H1 (cell line): Measurements from ENCODE around the gene SLC23A1. TPM values are rescaled to one million over a fixed set of nuclear protein-coding genes. Genes with fewer than 3 reads are reported as not detected.

Experiments
- CTCF ChIA-PET: fragments of 300-600 bp; sonication (Branson Sonifier 250); formaldehyde crosslinking; loops from one replicate; lab custom pipeline; 2021; ENCODE audit not compliant: partially characterized antibody; lab: Charles Lee
- POLR2A ChIA-PET: fragments of 300-600 bp; sonication (Branson Sonifier 250); formaldehyde crosslinking; loops from one replicate; lab custom pipeline; 2021; ENCODE audit warnings: inconsistent platforms; ENCODE audit not compliant: partially characterized antibody; lab: Charles Lee
- DNase-seq, 2 experiments: peaks; one replicate each; pipeline versions ENCODE4 v3.0.0 to v3.0.0-alpha.2; 2010 to 2022; ENCODE audit warnings: low spot score in 2 of 2, low read depth in 1 of 2, mixed read lengths in 1 of 2
- FAIRE-seq: peaks from 2 replicates; lab custom pipeline; 2011; peaks lifted over from hg19 to GRCh38; lab: Jason Lieb, UNC
- H2AFZ ChIP-seq: 2 replicates; pipeline ENCODE4 v1.8.1; 2012; ENCODE audit warnings: low read length, inconsistent platforms
- H2AK5ac ChIP-seq: 2 replicates; pipeline ENCODE4 v1.6.1; 2013; ENCODE audit warnings: low read depth, low read length
- H2BK120ac ChIP-seq: replicated peaks from 2 replicates; pipeline ENCODE3; 2013; ENCODE audit warnings: low read depth, low read length, inconsistent platforms
- H2BK12ac ChIP-seq: 2 replicates; pipeline ENCODE4 v1.6.1; 2013; ENCODE audit warnings: low read depth, low read length
- H2BK15ac ChIP-seq: 2 replicates; pipeline ENCODE4 v1.6.1; 2013; ENCODE audit warnings: low read length
- H2BK20ac ChIP-seq: 2 replicates; pipeline ENCODE4 v1.6.1; 2013; ENCODE audit warnings: low read length
- H2BK5ac ChIP-seq: 2 replicates; pipeline ENCODE4 v1.6.1; 2013; ENCODE audit warnings: low read depth, low read length
- H3K14ac ChIP-seq: 2 replicates; pipeline ENCODE4 v1.6.1; 2013; ENCODE audit warnings: inconsistent platforms; ENCODE audit not compliant: insufficient read length
- H3K18ac ChIP-seq: 2 replicates; pipeline ENCODE4 v1.6.1; 2013; ENCODE audit warnings: low read length; ENCODE audit errors: extremely low read depth
- H3K23ac ChIP-seq: 2 replicates; pipeline ENCODE4 v1.6.1; 2013; ENCODE audit warnings: inconsistent platforms; ENCODE audit not compliant: insufficient read length
- H3K23me2 ChIP-seq: 2 replicates; pipeline ENCODE4 v1.6.1; 2013; ENCODE audit warnings: low read depth, low read length
- H3K27ac ChIP-seq: 2 replicates; pipeline ENCODE4 v1.6.1; 2011; ENCODE audit warnings: low read depth, low read length, inconsistent platforms
- H3K27me3 ChIP-seq, 4 experiments: replicated peaks in 1 of 4; 1 replicate in 1 of 4; 2 replicates in 3 of 4; pipeline versions ENCODE4 v1.6.1 to v1.8.1; 2011 to 2013; ENCODE audit warnings: low read length in 3 of 4, mild to moderate bottlenecking in 3 of 4, inconsistent platforms in 2 of 4, mixed read lengths in 2 of 4, moderate library complexity in 1 of 4; ENCODE audit not compliant: control insufficient read depth in 3 of 4, insufficient read depth in 3 of 4; ENCODE audit errors: extremely low read depth in 1 of 4
- H3K36me3 ChIP-seq, 4 experiments: 2 replicates each; pipeline versions ENCODE4 v1.6.1 to v1.8.1; 2011 to 2013; ENCODE audit warnings: mild to moderate bottlenecking in 4 of 4, low read length in 3 of 4, moderate library complexity in 2 of 4, control low read depth in 1 of 4, inconsistent platforms in 1 of 4; ENCODE audit not compliant: insufficient read depth in 4 of 4, control insufficient read depth in 2 of 4
- H3K4ac ChIP-seq: replicated peaks from 2 replicates; pipeline ENCODE3; 2013; ENCODE audit warnings: low read length, low read depth, mixed read lengths, inconsistent platforms; ENCODE audit not compliant: insufficient read length
- H3K4me1 ChIP-seq, 4 experiments: replicated peaks in 1 of 4; 1 replicate in 1 of 4; 2 replicates in 3 of 4; pipeline versions ENCODE4 v1.6.1 to v1.8.1; 2011 to 2013; ENCODE audit warnings: low read length in 3 of 4, inconsistent platforms in 2 of 4, mixed read lengths in 1 of 4; ENCODE audit not compliant: insufficient read depth in 4 of 4, control insufficient read depth in 3 of 4
- H3K4me2 ChIP-seq, 2 experiments: 2 replicates each; pipeline versions ENCODE4 v1.6.1 to v1.8.1; 2011 to 2013; ENCODE audit warnings: low read depth in 2 of 2, low read length in 2 of 2, control low read depth in 1 of 2, inconsistent platforms in 1 of 2, mild to moderate bottlenecking in 1 of 2; ENCODE audit not compliant: insufficient read depth in 1 of 2
- H3K4me3 ChIP-seq, 4 experiments: fragments of 200-600, 300-600 bp in 1 of 4; sonication (generic), shearing (Covaris generic), sonication (Bioruptor Twin) in 1 of 4; 2 replicates each; pipeline versions ENCODE4 v1.5.1 to v1.8.1; 2011 to 2016; ENCODE audit warnings: low read length in 4 of 4, low read depth in 3 of 4, control low read depth in 2 of 4, inconsistent platforms in 2 of 4, mild to moderate bottlenecking in 2 of 4, mixed read lengths in 1 of 4, moderate library complexity in 1 of 4; ENCODE audit not compliant: insufficient read depth in 2 of 4; ENCODE audit errors: extremely low read depth in 1 of 4
- H3K56ac ChIP-seq: replicated peaks from 2 replicates; pipeline ENCODE3; 2013; ENCODE audit warnings: low read depth, mild to moderate bottlenecking, mixed read lengths, low read length, inconsistent platforms; ENCODE audit not compliant: insufficient read length
- H3K79me1 ChIP-seq: 2 replicates; pipeline ENCODE4 v1.6.1; 2013; ENCODE audit warnings: low read depth, low read length, control low read depth
- H3K79me2 ChIP-seq, 2 experiments: 2 replicates each; pipeline versions ENCODE4 v1.6.1 to v1.8.1; 2012 to 2013; ENCODE audit warnings: low read length in 2 of 2, mild to moderate bottlenecking in 2 of 2, inconsistent platforms in 1 of 2; ENCODE audit not compliant: insufficient read depth in 2 of 2, control insufficient read depth in 1 of 2
- H3K9ac ChIP-seq, 4 experiments: replicated peaks in 1 of 4; 1 replicate in 1 of 4; 2 replicates in 3 of 4; pipeline versions ENCODE4 v1.6.1 to v1.8.1; 2011 to 2013; ENCODE audit warnings: low read depth in 3 of 4, low read length in 3 of 4, control low read depth in 2 of 4, mild to moderate bottlenecking in 2 of 4, moderate library complexity in 2 of 4, inconsistent platforms in 1 of 4; ENCODE audit errors: extremely low read depth in 1 of 4
- H3K9me3 ChIP-seq, 2 experiments: 2 replicates each; pipeline versions ENCODE4 v1.6.1 to v1.8.1; 2012 to 2013; ENCODE audit warnings: mild to moderate bottlenecking in 2 of 2, moderate library complexity in 2 of 2, control low read depth in 1 of 2, inconsistent platforms in 1 of 2, low read depth in 1 of 2, low read length in 1 of 2, mixed read lengths in 1 of 2; ENCODE audit not compliant: insufficient read depth in 2 of 2
- H4K20me1 ChIP-seq, 2 experiments: replicated peaks in 1 of 2; 2 replicates each; pipeline versions ENCODE3 to v1.8.1; 2011 to 2013; ENCODE audit warnings: inconsistent platforms in 2 of 2, low read length in 2 of 2, mild to moderate bottlenecking in 1 of 2; ENCODE audit not compliant: insufficient read depth in 2 of 2, control insufficient read depth in 1 of 2
- H4K5ac ChIP-seq: 2 replicates; pipeline ENCODE4 v1.6.1; 2013; ENCODE audit warnings: low read length, low read depth, mixed read lengths, inconsistent platforms; ENCODE audit not compliant: insufficient read length
- H4K8ac ChIP-seq: 2 replicates; pipeline ENCODE4 v1.8.0; 2013; ENCODE audit warnings: mild to moderate bottlenecking, moderate library complexity, low read length, inconsistent platforms; ENCODE audit not compliant: insufficient read depth; ENCODE audit errors: extremely low read depth
- H4K91ac ChIP-seq: replicated peaks from 2 replicates; pipeline ENCODE3; 2013; ENCODE audit warnings: low read length, mixed read lengths, inconsistent platforms; ENCODE audit not compliant: insufficient read length
- GABPA ChIP-seq: IDR thresholded peaks from 2 replicates; pipeline ENCODE4 v1.6.1; 2011; ENCODE audit warnings: mild to moderate bottlenecking, low read length, moderate library complexity, borderline replicate concordance; ENCODE audit not compliant: insufficient read depth
- KDM1A ChIP-seq: fragments of 200-600, 300-600 bp; sonication (generic); IDR thresholded peaks from 2 replicates; pipeline ENCODE4 v1.7.1; 2016; ENCODE audit warnings: mild to moderate bottlenecking, low read length, borderline replicate concordance
- RAD21 ChIP-seq, 2 experiments: IDR thresholded peaks in 1 of 2; conservative IDR thresholded peaks in 1 of 2; 2 replicates each; pipeline ENCODE4 v1.6.1; 2011; ENCODE audit warnings: low read depth in 2 of 2, low read length in 2 of 2, improper control_type of control experiment in 1 of 2, inconsistent platforms in 1 of 2, mild to moderate bottlenecking in 1 of 2, moderate library complexity in 1 of 2
- WGBS, 2 experiments: shearing (Covaris generic) in 1 of 2; methylation state at CpG; one replicate each; pipeline versions ENCODE4 v1.1.6 to v1.1.7; 2013 to 2015; ENCODE audit warnings: low lambda C conversion rate in 2 of 2, mixed read lengths in 2 of 2, inconsistent platforms in 1 of 2, low coverage in 1 of 2, missing lambda C conversion rate in 1 of 2; ENCODE audit not compliant: insufficient replicate concordance in 2 of 2, insufficient coverage in 1 of 2, insufficient read length in 1 of 2; ENCODE audit errors: extremely low coverage in 1 of 2, missing lambda C conversion rate in 1 of 2; 5-methylcytosine and 5-hydroxymethylcytosine counted together
- polyA plus RNA-seq, 7 experiments: library from polyadenylated mRNA; depleted of rRNA in 3 of 7; stranded (reverse) in 5 of 7; unstranded in 2 of 7; fragments of >200 nt in 5 of 7; fragments of 200-250 nt in 2 of 7; gene quantifications; 1 replicate in 5 of 7; 2 replicates in 1 of 7; 4 replicates in 1 of 7; pipeline versions ENCODE4 v1.2.1 to v1.2.3, GENCODE V29; 2011 to 2013; ENCODE audit warnings: missing spikeins in 2 of 7, mixed read lengths in 2 of 7
- total RNA-seq: library from RNA; stranded (reverse); fragmentation: NEBNext Ultra II Directional; extraction: Animal tissue kit (Norgen Biotek cat#: 25700); gene quantifications from 2 replicates; pipeline ENCODE4 v1.2.1, GENCODE V29; 2021
- TF ChIP-seq, protein P1 (sequence below), 3 experiments: IDR thresholded peaks; 1 replicate in 2 of 3; 2 replicates in 1 of 3; pipeline versions ENCODE4 v1.5.1 to v1.6.1; 2011; ENCODE audit warnings: low read length in 3 of 3, mild to moderate bottlenecking in 3 of 3, inconsistent platforms in 2 of 3, low read depth in 1 of 3, moderate library complexity in 1 of 3; ENCODE audit not compliant: insufficient read depth in 1 of 3; ENCODE audit errors: control extremely low read depth in 1 of 3

Gene SLC23A1
- total and polyA plus RNA-seq, 2 of the 8 experiments (the other 6 are each of a cell fraction or from before 2014, with no cell fraction given) = not detected

GRCh38 chr5:139402561-139403158 is 19.6 kb upstream of the SLC23A1 start:
- H3K4me2 ChIP-seq = peak overlapping the region in 1 of 2 experiments; percentile 74; a peak in 1 of 4 replicates
- FAIRE-seq = no peak
- no peak overlapping the region for H2BK15ac ChIP-seq
- no peak for TF ChIP-seq GABPA
- peak; percentile 55 to 63 for TF ChIP-seq RAD21 (IDR thresholded peaks at IDR 0.05 in 1 of 2, conservative IDR thresholded peaks at IDR 0.05 in 1 of 2; ENCODE audit: low read depth in 2 of 2, low read length in 2 of 2)
- TF ChIP-seq KDM1A = peak; percentile 61; the same call in 1 of the 2 replicates
- TF ChIP-seq, protein P1, sequence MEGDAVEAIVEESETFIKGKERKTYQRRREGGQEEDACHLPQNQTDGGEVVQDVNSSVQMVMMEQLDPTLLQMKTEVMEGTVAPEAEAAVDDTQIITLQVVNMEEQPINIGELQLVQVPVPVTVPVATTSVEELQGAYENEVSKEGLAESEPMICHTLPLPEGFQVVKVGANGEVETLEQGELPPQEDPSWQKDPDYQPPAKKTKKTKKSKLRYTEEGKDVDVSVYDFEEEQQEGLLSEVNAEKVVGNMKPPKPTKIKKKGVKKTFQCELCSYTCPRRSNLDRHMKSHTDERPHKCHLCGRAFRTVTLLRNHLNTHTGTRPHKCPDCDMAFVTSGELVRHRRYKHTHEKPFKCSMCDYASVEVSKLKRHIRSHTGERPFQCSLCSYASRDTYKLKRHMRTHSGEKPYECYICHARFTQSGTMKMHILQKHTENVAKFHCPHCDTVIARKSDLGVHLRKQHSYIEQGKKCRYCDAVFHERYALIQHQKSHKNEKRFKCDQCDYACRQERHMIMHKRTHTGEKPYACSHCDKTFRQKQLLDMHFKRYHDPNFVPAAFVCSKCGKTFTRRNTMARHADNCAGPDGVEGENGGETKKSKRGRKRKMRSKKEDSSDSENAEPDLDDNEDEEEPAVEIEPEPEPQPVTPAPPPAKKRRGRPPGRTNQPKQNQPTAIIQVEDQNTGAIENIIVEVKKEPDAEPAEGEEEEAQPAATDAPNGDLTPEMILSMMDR (IDR thresholded peaks at IDR 0.05; ENCODE audit: control extremely low read depth in 1 of 3, insufficient read depth in 1 of 3, low read depth in 1 of 3, low read length in 3 of 3) = peak in 2 of 3 experiments; percentile 71 to 88; a peak in 3 of 4 replicates
- H2AFZ ChIP-seq = no peak overlapping the region
- no peak overlapping the region for H2BK5ac ChIP-seq
- peaks cover 0 to 6% (median 3%) of the 10 kb centered on the region in 4 experiments; a peak in 2 of 8 replicates for H3K36me3 ChIP-seq
- no peak overlapping the region for H4K91ac ChIP-seq
- no peak overlapping the region for H3K14ac ChIP-seq
- H3K4me3 ChIP-seq = no peak overlapping the region
- no peak overlapping the region for H3K27ac ChIP-seq
- DNase-seq = peak in 1 of 2 experiments; percentile 77
- H3K27me3 ChIP-seq = 0 out of 7 replicates have a peak, but pooled peaks cover 0 to 4% (median 0%) of the 10 kb centered on the region in 4 experiments
- 65% methylated on average over 7 of the region's 7 CpGs; no CpG with 5 or more reads in 1 of the 2 experiments for WGBS, 2 experiments
- H2AK5ac ChIP-seq = no peak overlapping the region
- no peak overlapping the region for H2BK120ac ChIP-seq
- no peak overlapping the region for H2BK12ac ChIP-seq
- H3K79me1 ChIP-seq = no peaks in the 10 kb centered on the region
- ChIA-PET POLR2A (interaction anchor here (1.0 to 2.8 kb wide), 12 partner anchors 9 to 122 kb away, joined by 3 to 16 read pairs (median 4); partner anchors contain the start of genes MATR3 and PAIP2), CTCF (interaction anchor here (0.6 to 3.4 kb wide), 27 partner anchors 8 to 791 kb away, joined by 3 to 16 read pairs (median 4); partner anchors contain the start of genes CXXC5, DNAJC18 and SMIM33)
- peaks cover 0 to 1% of the 10 kb centered on the region in 2 experiments for H4K20me1 ChIP-seq
- H3K79me2 ChIP-seq = no peaks in the 10 kb centered on the region; a peak in 2 of 4 replicates
- no peak overlapping the region for H3K18ac ChIP-seq
- H3K4me1 ChIP-seq = peaks cover 0 to 8% (median 4%) of the 10 kb centered on the region in 4 experiments; a peak in 6 of 7 replicates
- no peak overlapping the region for H3K4ac ChIP-seq
- no peak overlapping the region for H3K9ac ChIP-seq
- no peak overlapping the region for H4K5ac ChIP-seq
- H3K23ac ChIP-seq = no peak overlapping the region
- peaks cover 4% of the 10 kb centered on the region; the same call in 1 of the 2 replicates for H3K23me2 ChIP-seq
- H2BK20ac ChIP-seq = no peak overlapping the region
- H3K9me3 ChIP-seq = no peaks in the 10 kb centered on the region
- no peak overlapping the region for H4K8ac ChIP-seq
- no peak overlapping the region for H3K56ac ChIP-seq
